HepG2 (cell line): ENCODE data around the gene ERCC4. TPM values are rescaled to one million over a fixed set of nuclear protein-coding genes. Genes with fewer than 3 reads are reported as not detected.

Experiments
- ASH2L ChIP-seq: fragments of 300-600, 200-600 bp; sonication (generic); IDR thresholded peaks from 2 replicates; pipeline ENCODE4 v1.7.0; 2017; ENCODE audit warnings: low read depth, mild to moderate bottlenecking, moderate library complexity, mixed read lengths, low read length; ENCODE audit not compliant: insufficient read length
- DBP ChIP-seq: sonication (generic); formaldehyde crosslinking; IDR thresholded peaks from 2 replicates; pipeline ENCODE4 v1.4.0; 2020; ENCODE audit warnings: missing genetic modification reagents; ENCODE audit errors: not compliant biosample characterization
- HDAC1 ChIP-seq: sonication (generic); formaldehyde crosslinking; IDR thresholded peaks from 2 replicates; pipeline ENCODE4 v1.5.1; 2020; ENCODE audit warnings: mild to moderate bottlenecking, missing genetic modification reagents
- HNF1B ChIP-seq: sonication (generic); formaldehyde crosslinking; IDR thresholded peaks from 2 replicates; pipeline ENCODE4 v1.5.1; 2020; ENCODE audit warnings: mild to moderate bottlenecking, moderate library complexity, missing genetic modification reagents
- IRF9 ChIP-seq: sonication (generic); formaldehyde crosslinking; IDR thresholded peaks from 2 replicates; pipeline ENCODE4 v1.8.0; 2022; ENCODE audit warnings: missing genetic modification reagents, mild to moderate bottlenecking, borderline replicate concordance
- MED8 ChIP-seq: sonication (generic); formaldehyde crosslinking; IDR thresholded peaks from 2 replicates; pipeline ENCODE4 v1.8.1; 2023; ENCODE audit warnings: mild to moderate bottlenecking, missing genetic modification reagents; ENCODE audit not compliant: insufficient replicate concordance
- PAX8 ChIP-seq: sonication (generic); formaldehyde crosslinking; IDR thresholded peaks from 2 replicates; pipeline ENCODE4 v1.8.0; 2022; ENCODE audit warnings: mild to moderate bottlenecking, missing genetic modification reagents, borderline replicate concordance
- PHB2 ChIP-seq: fragments of 450-650 bp; IDR thresholded peaks from 2 replicates; pipeline ENCODE4 v1.6.1; 2018; ENCODE audit not compliant: partially characterized antibody
- POLR2AphosphoS2 ChIP-seq: IDR thresholded peaks from 2 replicates; pipeline ENCODE4 v1.6.1; 2011; ENCODE audit warnings: low read depth, low read length, improper control_type of control experiment
- SMAD9 ChIP-seq: sonication (generic); formaldehyde crosslinking; IDR thresholded peaks from 2 replicates; pipeline ENCODE4 v1.5.1; 2020; ENCODE audit warnings: mild to moderate bottlenecking, missing genetic modification reagents
- SSRP1 ChIP-seq: IDR thresholded peaks from 2 replicates; pipeline ENCODE4 v1.6.1; 2016; ENCODE audit warnings: control low read depth
- THAP7 ChIP-seq: sonication (generic); formaldehyde crosslinking; IDR thresholded peaks from 2 replicates; pipeline ENCODE4 v1.8.1; 2023; ENCODE audit warnings: mild to moderate bottlenecking, missing genetic modification reagents
- YY1 ChIP-seq: IDR thresholded peaks from 2 replicates; pipeline ENCODE4 v1.6.1; 2011; ENCODE audit warnings: low read length, low read depth, moderate library complexity, mild to moderate bottlenecking; ENCODE audit not compliant: insufficient read depth, insufficient replicate concordance
- ZNF235 ChIP-seq: sonication (generic); formaldehyde crosslinking; IDR thresholded peaks from 2 replicates; pipeline ENCODE4 v1.8.1; 2023; ENCODE audit warnings: mild to moderate bottlenecking, missing genetic modification reagents, borderline replicate concordance
- ZNF3 ChIP-seq: IDR thresholded peaks from 2 replicates; pipeline ENCODE4 v1.7.0; 2017; ENCODE audit warnings: inconsistent platforms
- ZNF367 ChIP-seq: sonication (generic); formaldehyde crosslinking; IDR thresholded peaks from 2 replicates; pipeline ENCODE4 v1.4.0; 2020; ENCODE audit warnings: missing genetic modification reagents, borderline replicate concordance
- ZNF383 ChIP-seq: sonication (generic); formaldehyde crosslinking; IDR thresholded peaks from 2 replicates; pipeline ENCODE4 v1.4.0; 2020; ENCODE audit warnings: missing genetic modification reagents, mild to moderate bottlenecking, borderline replicate concordance
- ZNF598 ChIP-seq: sonication (generic); formaldehyde crosslinking; IDR thresholded peaks from 2 replicates; pipeline ENCODE4 v1.5.1; 2020; ENCODE audit warnings: mild to moderate bottlenecking, missing genetic modification reagents, borderline replicate concordance
- ZNF672 ChIP-seq: sonication (generic); formaldehyde crosslinking; IDR thresholded peaks from 2 replicates; pipeline ENCODE4 v1.8.1; 2022; ENCODE audit warnings: missing genetic modification reagents
- polyA plus RNA-seq, 8 experiments: library from polyadenylated mRNA; depleted of rRNA in 3 of 8; stranded (reverse) in 7 of 8; unstranded in 1 of 8; fragments of >200 nt; fragmentation: Illumina TruSeq in 4 of 8; extraction: Trizol in 4 of 8; gene quantifications; 2 replicates each; pipeline versions ENCODE4 v1.2.1 to v1.2.3, GENCODE V29; 2011 to 2016; ENCODE audit warnings: low read depth in 4 of 8, missing spikeins in 1 of 8, mixed read lengths in 1 of 8; ENCODE audit not compliant: insufficient read depth in 1 of 8
- total RNA-seq, 5 experiments: library from RNA; depleted of rRNA; stranded (reverse); fragments of >200 nt; fragmentation: Illumina TruSeq; extraction: Trizol; gene quantifications; 2 replicates each; pipeline ENCODE4 v1.2.3, GENCODE V29; 2016; ENCODE audit warnings: low read depth in 1 of 5
- TF ChIP-seq, protein P1 (sequence below): sonication (generic); formaldehyde crosslinking; IDR thresholded peaks from 2 replicates; pipeline ENCODE4 v1.5.1; 2020; ENCODE audit warnings: mild to moderate bottlenecking, missing genetic modification reagents

ERCC4 gene
- total and polyA plus RNA-seq, 2 of the 13 experiments (the other 11 are each of a cell fraction or from before 2014, with no cell fraction given): 5.4 to 15.2 TPM

DNA sequence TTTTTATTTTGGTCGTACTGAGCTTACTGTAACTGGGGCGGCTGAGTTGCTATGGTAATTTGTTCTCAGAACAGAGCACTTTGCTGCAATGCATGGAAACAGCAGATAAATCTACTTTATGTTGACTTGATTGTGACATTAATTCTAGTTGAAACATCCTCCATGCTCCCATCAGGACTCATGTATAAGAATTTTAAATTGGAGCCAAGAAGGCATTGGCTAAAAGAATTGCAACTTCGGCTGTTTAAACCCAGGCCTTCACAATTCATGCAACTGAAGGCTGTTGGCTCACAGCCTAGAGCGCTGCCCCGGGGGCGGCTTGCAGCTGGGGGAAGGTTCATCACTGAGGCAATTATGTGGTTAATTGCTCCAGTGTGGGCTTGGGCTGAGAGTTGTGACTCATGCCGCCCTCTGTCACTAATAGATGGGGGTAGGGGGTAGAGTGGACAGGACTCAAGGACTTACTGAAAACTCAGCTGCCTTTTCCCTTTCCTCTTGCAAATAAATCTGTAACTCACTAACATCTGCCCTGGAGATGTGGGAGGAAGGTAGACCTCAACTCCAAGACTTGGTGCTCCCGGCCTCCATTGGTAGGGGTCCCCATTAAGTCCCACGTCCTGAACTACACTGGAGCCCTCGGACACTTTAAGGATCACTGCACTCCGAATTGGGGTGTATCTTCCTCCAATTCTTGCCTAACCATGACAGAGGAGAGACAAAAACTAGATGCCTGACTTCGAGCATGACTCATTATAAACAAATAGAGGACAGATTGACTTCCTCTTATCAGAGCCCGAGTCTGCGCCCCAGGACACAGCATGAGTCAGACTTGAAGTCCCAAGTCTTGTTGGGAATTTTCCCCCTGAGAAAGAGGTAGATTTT, 37.5 kb downstream of the ERCC4 start (continued):
- TF ChIP-seq MED8 (no peak), PHB2 (no peak), HDAC1 (CRISPR knock-in tag) (peak; percentile 60; the same call in 1 of the 2 replicates), PAX8 (no peak), THAP7 (CRISPR knock-in tag) (no peak; the same call in 1 of the 2 replicates), ZNF598 (CRISPR knock-in tag) (0 out of 2 replicates have a peak, but pooled peaks have one; percentile 77), POLR2AphosphoS2 (no peak), ZNF672 (CRISPR knock-in tag) (no peak), IRF9 (no peak), ZNF383 (CRISPR knock-in tag) (no peak), ASH2L (no peak), ZNF367 (CRISPR knock-in tag) (no peak), ZNF235 (CRISPR knock-in tag) (no peak), DBP (CRISPR knock-in tag) (no peak), ZNF3 (CRISPR knock-in tag) (no peak), YY1 (no peak), HNF1B (CRISPR knock-in tag) (peak; percentile 62; the same call in 1 of the 2 replicates), SMAD9 (no peak), SSRP1 (CRISPR knock-in tag) (0 out of 2 replicates have a peak, but pooled peaks have one; percentile 48)
- TF ChIP-seq, protein P1, sequence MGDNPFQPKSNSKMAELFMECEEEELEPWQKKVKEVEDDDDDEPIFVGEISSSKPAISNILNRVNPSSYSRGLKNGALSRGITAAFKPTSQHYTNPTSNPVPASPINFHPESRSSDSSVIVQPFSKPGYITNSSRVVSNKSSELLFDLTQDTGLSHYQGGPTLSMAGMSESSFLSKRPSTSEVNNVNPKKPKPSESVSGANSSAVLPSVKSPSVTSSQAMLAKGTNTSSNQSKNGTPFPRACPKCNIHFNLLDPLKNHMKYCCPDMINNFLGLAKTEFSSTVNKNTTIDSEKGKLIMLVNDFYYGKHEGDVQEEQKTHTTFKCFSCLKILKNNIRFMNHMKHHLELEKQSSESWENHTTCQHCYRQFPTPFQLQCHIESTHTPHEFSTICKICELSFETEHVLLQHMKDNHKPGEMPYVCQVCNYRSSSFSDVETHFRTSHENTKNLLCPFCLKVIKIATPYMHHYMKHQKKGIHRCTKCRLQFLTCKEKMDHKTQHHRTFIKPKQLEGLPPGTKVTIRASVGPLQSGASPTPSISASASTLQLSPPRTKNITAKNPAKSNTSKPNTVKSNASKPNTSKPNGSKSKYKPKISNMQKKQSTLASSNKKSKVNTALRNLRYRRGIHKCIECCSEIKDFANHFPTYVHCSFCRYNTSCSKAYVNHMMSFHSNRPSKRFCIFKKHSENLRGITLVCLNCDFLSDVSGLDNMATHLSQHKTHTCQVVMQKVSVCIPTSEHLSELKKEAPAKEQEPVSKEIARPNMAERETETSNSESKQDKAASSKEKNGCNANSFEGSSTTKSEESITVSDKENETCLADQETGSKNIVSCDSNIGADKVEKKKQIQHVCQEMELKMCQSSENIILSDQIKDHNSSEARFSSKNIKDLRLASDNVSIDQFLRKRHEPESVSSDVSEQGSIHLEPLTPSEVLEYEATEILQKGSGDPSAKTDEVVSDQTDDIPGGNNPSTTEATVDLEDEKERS (CRISPR knock-in tag): no peak
